ENCODE measurements around the gene MEIS2.

DNA sequence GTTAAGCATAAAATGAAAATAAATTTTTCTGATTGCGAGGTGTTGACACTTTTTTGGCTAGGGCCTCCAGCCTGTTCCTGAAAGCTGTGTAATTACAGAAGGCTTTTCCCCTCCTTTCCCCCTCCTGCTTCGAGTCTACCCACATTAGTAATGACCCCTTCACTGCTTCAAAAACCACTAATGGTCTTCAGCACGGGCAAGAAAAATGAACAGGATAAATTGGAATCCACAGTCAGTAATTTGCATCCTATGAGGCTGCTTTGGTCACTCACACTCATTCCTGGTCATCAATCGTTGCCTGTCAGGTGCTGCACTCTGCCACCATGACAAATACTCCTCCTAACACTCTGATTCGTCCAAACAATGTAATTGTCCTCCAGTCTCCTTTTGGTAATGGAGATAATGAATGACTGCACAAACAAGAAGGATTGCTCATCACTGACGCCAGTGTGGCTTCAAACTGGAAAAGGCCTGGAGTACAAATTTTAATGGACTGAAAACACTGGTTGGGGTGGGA is 148.6 kb downstream of the MEIS2 start:
- TF ChIP-seq POLR2AphosphoS5 (IDR thresholded peaks at IDR 0.05; ENCODE audit: low read depth, low read length), result no peak
- no peak for TF ChIP-seq POLR2A (IDR thresholded peaks at IDR 0.05; ENCODE audit: low read depth, low read length)
- no peak for TF ChIP-seq TAF1 (IDR thresholded peaks at IDR 0.05; ENCODE audit: low read depth, low read length)
